HG03066 (cell line): Measurements from ENCODE around the gene HMHB1.
"Not testable (repeated sequence)": the region's sequence is repeated elsewhere in the genome, so short reads cannot be mapped to it uniquely, and the experiment has no call there.

Experiments
- ATAC-seq: cut with Tn5 transposase; IDR thresholded peaks from one replicate; pipeline ENCODE4 v1.9.1; 2021; ENCODE audit warnings: low read depth; ENCODE audit not compliant: unreplicated experiment

Gene HMHB1

GRCh38 chr5:143800715-143801114, 11.2 kb upstream of the HMHB1 start:
- ATAC-seq = no peak

- ATAC-seq = no peak
Observed at GRCh38 chr5:143801252-143801939, 10.6 kb upstream of the HMHB1 start.

- ATAC-seq = no peak
Observed at GRCh38 chr5:143805861-143806260, 6.1 kb upstream of the HMHB1 start.

GRCh38 chr5:143806579-143806978, 5.4 kb upstream of the HMHB1 start:
- ATAC-seq = no peak

GRCh38 chr5:143807401-143807800, 4.6 kb upstream of the HMHB1 start:
- no peak for ATAC-seq

GRCh38 chr5:143816370-143816769, 4.4 kb downstream of the HMHB1 start:
- ATAC-seq = not testable (repeated sequence)

GRCh38 chr5:143819716-143820115, 7.8 kb downstream of the HMHB1 start:
- ATAC-seq = no peak

- no peak for ATAC-seq
Observed at GRCh38 chr5:143820451-143820850, 8.5 kb downstream of the HMHB1 start.

- peak; percentile 65 for ATAC-seq
Observed at GRCh38 chr5:143824851-143825720, 13.1 kb downstream of the HMHB1 start.

- ATAC-seq = peak; percentile 84
Observed at GRCh38 chr5:143826951-143827444, 15.0 kb downstream of the HMHB1 start.

- no peak for ATAC-seq
Observed at GRCh38 chr5:143828710-143829109, 16.7 kb downstream of the HMHB1 start.

- no peak for ATAC-seq
Observed at GRCh38 chr5:143833177-143833576, 21.2 kb downstream of the HMHB1 start.

- ATAC-seq = no peak
Observed at GRCh38 chr5:143835251-143835650, 23.3 kb downstream of the HMHB1 start.

GRCh38 chr5:143836161-143836725, 24.3 kb downstream of the HMHB1 start:
- no peak for ATAC-seq

- no peak for ATAC-seq
Observed at GRCh38 chr5:143837306-143837848, 25.4 kb downstream of the HMHB1 start.

GRCh38 chr5:143841446-143841845, 29.5 kb downstream of the HMHB1 start:
- ATAC-seq = no peak

- ATAC-seq = no peak
Observed at GRCh38 chr5:143842920-143843319, 31.0 kb downstream of the HMHB1 start.

- no peak for ATAC-seq
Observed at GRCh38 chr5:143843461-143843860, 31.5 kb downstream of the HMHB1 start.

GRCh38 chr5:143850050-143850683, 38.2 kb downstream of the HMHB1 start:
- ATAC-seq = peak; percentile 65

GRCh38 chr5:143851383-143851782, 39.4 kb downstream of the HMHB1 start:
- ATAC-seq = no peak

- no peak for ATAC-seq
Observed at GRCh38 chr5:143860211-143860610, 48.2 kb downstream of the HMHB1 start.
